Kidney (tissue), 14 donors: ENCODE measurements around the gene CCDC71L. TPM values are rescaled to one million over a fixed set of nuclear protein-coding genes. Genes with fewer than 3 reads are reported as not detected.

Experiments used
- DNase-seq, 5 donors: peaks; one replicate each; pipeline ENCODE4 v3.0.0-alpha.2; 2013 to 2020
- FAIRE-seq: peaks from 2 replicates; lab custom pipeline; 2012; peaks lifted over from hg19 to GRCh38; lab: Jason Lieb, UNC
- H3K27ac ChIP-seq, 2 donors: one replicate each; pipeline ENCODE4 v1.7.0; 2013; ENCODE audit warnings: low read depth in 2 of 2, low read length in 2 of 2, inconsistent platforms in 1 of 2
- H3K27me3 ChIP-seq: one replicate; pipeline ENCODE4 v1.7.1; 2013; ENCODE audit warnings: low read length, inconsistent platforms; ENCODE audit not compliant: control insufficient read depth, insufficient read depth
- H3K36me3 ChIP-seq, 3 donors: one replicate each; pipeline versions ENCODE4 v1.7.0 to v1.7.1; 2013; ENCODE audit warnings: low read length in 3 of 3, control low read depth in 1 of 3, inconsistent platforms in 1 of 3; ENCODE audit not compliant: insufficient read depth in 3 of 3, control insufficient read depth in 2 of 3
- H3K4me1 ChIP-seq, 3 donors: one replicate each; pipeline versions ENCODE4 v1.7.0 to v1.7.1; 2013; ENCODE audit warnings: low read length in 3 of 3, inconsistent platforms in 1 of 3, low read depth in 1 of 3; ENCODE audit not compliant: control insufficient read depth in 2 of 3, insufficient read depth in 2 of 3
- H3K4me3 ChIP-seq, 3 donors: one replicate each; pipeline versions ENCODE4 v1.7.0 to v1.8.1; 2013; ENCODE audit warnings: low read length in 3 of 3, control low read depth in 1 of 3, inconsistent platforms in 1 of 3
- H3K9ac ChIP-seq, 3 donors: one replicate each; pipeline versions ENCODE4 v1.7.0 to v1.7.1; 2013; ENCODE audit warnings: low read length in 3 of 3, control low read depth in 1 of 3, inconsistent platforms in 1 of 3
- H3K9me3 ChIP-seq, 3 donors: one replicate each; pipeline versions ENCODE4 v1.7.0 to v1.7.1; 2013; ENCODE audit warnings: low read length in 3 of 3, control low read depth in 1 of 3, inconsistent platforms in 1 of 3; ENCODE audit not compliant: control insufficient read depth in 2 of 3, insufficient read depth in 1 of 3
- CTCF ChIP-seq: IDR thresholded peaks from 3 replicates; pipeline ENCODE4 v1.5.1; 2012; ENCODE audit warnings: mild to moderate bottlenecking, moderate library complexity, borderline replicate concordance; ENCODE audit not compliant: insufficient read depth; ENCODE audit errors: extremely low read depth
- intact Hi-C: fragments of 100-400 bp; cut with DNase I; formaldehyde crosslinking; loops from one replicate; pipeline ENCODE4 v1.11.1; 2022
- polyA plus RNA-seq: library from polyadenylated mRNA; stranded (reverse); fragments of 350-450 nt; fragmentation: Illumina TruSeq; extraction: RNeasy Lipid Tissue Mini Kit (QIAGEN cat#74804); gene quantifications from one replicate; pipeline ENCODE4 v1.2.3, GENCODE V29; 2014; ENCODE audit warnings: low read depth, low replicate concordance; ENCODE audit not compliant: insufficient read depth
- total RNA-seq: library from RNA; stranded (reverse); fragmentation: NEBNext Ultra II Directional; extraction: Animal tissue kit (Norgen Biotek cat#: 25700); gene quantifications from one replicate; pipeline ENCODE4 v1.2.1, GENCODE V29; 2021
- donor health status: control.
- donor health status: control.
- donor health status: control.
- donor health status: control.
- donor health status: control.
- donor health status: DM: yes; HTN: yes; CAD: no.
- donor health status: Normal renal cell carcinoma (clear cell type).

The CCDC71L gene
- total and polyA plus RNA-seq, 2 donors from 2014 or later: 9.4 to 26.2 TPM

GRCh38 chr7:106611911-106612310 lies 49.0 kb downstream of the CCDC71L start:
- H3K27me3 ChIP-seq: no peaks in the 10 kb centered on the region
- FAIRE-seq: no peak
- no peak overlapping the region for H3K4me3 ChIP-seq
- H3K36me3 ChIP-seq: no peaks in the 10 kb centered on the region
- no peaks in the 10 kb centered on the region for H3K4me1 ChIP-seq
- intact Hi-C loops: no loop called here
- no peak for DNase-seq
- no peak overlapping the region for H3K27ac ChIP-seq
- H3K9ac ChIP-seq: no peak overlapping the region
- no peak for TF ChIP-seq CTCF
- peaks cover 0 to 8% (median 0%) of the 10 kb centered on the region in 3 donors for H3K9me3 ChIP-seq

GRCh38 chr7:106610996-106611886 lies 49.7 kb downstream of the CCDC71L start:
- H3K36me3 ChIP-seq: no peaks in the 10 kb centered on the region
- peaks cover 0 to 8% (median 0%) of the 10 kb centered on the region in 3 donors for H3K9me3 ChIP-seq
- FAIRE-seq (no peak), DNase-seq (no peak)
- H3K27ac ChIP-seq: no peak overlapping the region
- no peak for TF ChIP-seq CTCF
- H3K9ac ChIP-seq: no peak overlapping the region
- H3K4me1 ChIP-seq: no peaks in the 10 kb centered on the region
- no peaks in the 10 kb centered on the region for H3K27me3 ChIP-seq
- intact Hi-C loops: no loop called here
- no peak overlapping the region for H3K4me3 ChIP-seq

GRCh38 chr7:106609416-106609815 lies 51.5 kb downstream of the CCDC71L start:
- intact Hi-C loops: no loop called here
- DNase-seq (no peak), FAIRE-seq (no peak)
- Histone ChIP-seq H3K36me3 (no peaks in the 10 kb centered on the region), H3K4me3 (no peak overlapping the region), H3K27me3 (no peaks in the 10 kb centered on the region), H3K27ac (no peak overlapping the region), H3K9ac (no peak overlapping the region), H3K4me1 (no peaks in the 10 kb centered on the region), H3K9me3 (peaks cover 0 to 8% (median 0%) of the 10 kb centered on the region in 3 donors)
- no peak for TF ChIP-seq CTCF
